Measurements from ENCODE around the gene CARD18.

- TF ChIP-seq, protein P1, sequence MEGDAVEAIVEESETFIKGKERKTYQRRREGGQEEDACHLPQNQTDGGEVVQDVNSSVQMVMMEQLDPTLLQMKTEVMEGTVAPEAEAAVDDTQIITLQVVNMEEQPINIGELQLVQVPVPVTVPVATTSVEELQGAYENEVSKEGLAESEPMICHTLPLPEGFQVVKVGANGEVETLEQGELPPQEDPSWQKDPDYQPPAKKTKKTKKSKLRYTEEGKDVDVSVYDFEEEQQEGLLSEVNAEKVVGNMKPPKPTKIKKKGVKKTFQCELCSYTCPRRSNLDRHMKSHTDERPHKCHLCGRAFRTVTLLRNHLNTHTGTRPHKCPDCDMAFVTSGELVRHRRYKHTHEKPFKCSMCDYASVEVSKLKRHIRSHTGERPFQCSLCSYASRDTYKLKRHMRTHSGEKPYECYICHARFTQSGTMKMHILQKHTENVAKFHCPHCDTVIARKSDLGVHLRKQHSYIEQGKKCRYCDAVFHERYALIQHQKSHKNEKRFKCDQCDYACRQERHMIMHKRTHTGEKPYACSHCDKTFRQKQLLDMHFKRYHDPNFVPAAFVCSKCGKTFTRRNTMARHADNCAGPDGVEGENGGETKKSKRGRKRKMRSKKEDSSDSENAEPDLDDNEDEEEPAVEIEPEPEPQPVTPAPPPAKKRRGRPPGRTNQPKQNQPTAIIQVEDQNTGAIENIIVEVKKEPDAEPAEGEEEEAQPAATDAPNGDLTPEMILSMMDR (IDR thresholded peaks at IDR 0.05), result no peak
- TF ChIP-seq MLX (CRISPR knock-in tag; IDR thresholded peaks at IDR 0.05) (no peak), MAX (CRISPR knock-in tag; IDR thresholded peaks at IDR 0.05) (no peak), TEAD4 (CRISPR knock-in tag; IDR thresholded peaks at IDR 0.05) (no peak), KAT7 (CRISPR knock-in tag; IDR thresholded peaks at IDR 0.05; ENCODE audit: borderline replicate concordance) (no peak), ATF1 (CRISPR knock-in tag; IDR thresholded peaks at IDR 0.05) (no peak), ESRRA (CRISPR knock-in tag; IDR thresholded peaks at IDR 0.05; ENCODE audit: borderline replicate concordance) (no peak), GABPB1 (CRISPR knock-in tag; IDR thresholded peaks at IDR 0.05) (no peak), CDX4 (CRISPR knock-in tag; IDR thresholded peaks at IDR 0.05; ENCODE audit: borderline replicate concordance) (no peak), ZNF317 (CRISPR knock-in tag; IDR thresholded peaks at IDR 0.05; ENCODE audit: borderline replicate concordance, low read depth) (no peak), ATF3 (CRISPR knock-in tag; conservative IDR thresholded peaks at IDR 0.05) (no peak), NR2C2 (CRISPR knock-in tag; IDR thresholded peaks at IDR 0.05) (no peak)
- TF ChIP-seq, protein P2, sequence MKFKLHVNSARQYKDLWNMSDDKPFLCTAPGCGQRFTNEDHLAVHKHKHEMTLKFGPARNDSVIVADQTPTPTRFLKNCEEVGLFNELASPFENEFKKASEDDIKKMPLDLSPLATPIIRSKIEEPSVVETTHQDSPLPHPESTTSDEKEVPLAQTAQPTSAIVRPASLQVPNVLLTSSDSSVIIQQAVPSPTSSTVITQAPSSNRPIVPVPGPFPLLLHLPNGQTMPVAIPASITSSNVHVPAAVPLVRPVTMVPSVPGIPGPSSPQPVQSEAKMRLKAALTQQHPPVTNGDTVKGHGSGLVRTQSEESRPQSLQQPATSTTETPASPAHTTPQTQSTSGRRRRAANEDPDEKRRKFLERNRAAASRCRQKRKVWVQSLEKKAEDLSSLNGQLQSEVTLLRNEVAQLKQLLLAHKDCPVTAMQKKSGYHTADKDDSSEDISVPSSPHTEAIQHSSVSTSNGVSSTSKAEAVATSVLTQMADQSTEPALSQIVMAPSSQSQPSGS (CRISPR knock-in tag; IDR thresholded peaks at IDR 0.05; ENCODE audit: borderline replicate concordance, low read depth), result no peak
Measured at GRCh38 chr11:105103336-105103735, 36.2 kb downstream of the CARD18 start.

All from WTC11 (cell line).